Heart right ventricle (tissue), 16 donors: Measurements from ENCODE around the gene LRFN4. TPM values are rescaled to one million over a fixed set of nuclear protein-coding genes. Genes with fewer than 3 reads are reported as not detected.

Experiments
- ATAC-seq, 8 donors: fragments of 200-7000 bp; cut with Tn5 transposase; one replicate each; pipeline ENCODE4 v1.9.1; 2020; ENCODE audit warnings: mild to moderate bottlenecking in 8 of 8, moderate library complexity in 8 of 8, moderate number of reproducible peaks in 1 of 8
- DNase-seq, 2 donors: peaks; one replicate each; pipeline ENCODE4 v3.0.0-alpha.2; 2020
- H3K27ac ChIP-seq, 10 donors: fragments of 200-600 bp; sonication (generic) in 2 of 10; one replicate each; pipeline versions ENCODE4 v1.5.0 to v1.8.0; 2020 to 2022; ENCODE audit warnings: mild to moderate bottlenecking in 3 of 10
- H3K27me3 ChIP-seq, 7 donors: fragments of 200-600 bp; one replicate each; pipeline ENCODE4 v1.8.0; 2021 to 2022; ENCODE audit warnings: mild to moderate bottlenecking in 2 of 7
- H3K36me3 ChIP-seq, 9 donors: fragments of 200-600 bp; sonication (generic) in 1 of 9; one replicate each; pipeline versions ENCODE4 v1.5.0 to v1.8.0; 2020 to 2022; ENCODE audit warnings: mild to moderate bottlenecking in 2 of 9
- H3K4me1 ChIP-seq, 9 donors: fragments of 200-600 bp; sonication (generic) in 1 of 9; one replicate each; pipeline versions ENCODE4 v1.5.0 to v1.8.0; 2020 to 2022; ENCODE audit warnings: mild to moderate bottlenecking in 4 of 9
- H3K4me3 ChIP-seq, 10 donors: fragments of 200-600 bp; sonication (generic) in 2 of 10; one replicate each; pipeline versions ENCODE4 v1.5.0 to v1.8.0; 2020 to 2022; ENCODE audit warnings: mild to moderate bottlenecking in 7 of 10, moderate library complexity in 2 of 10
- H3K9me3 ChIP-seq, 11 donors: fragments of 200-600 bp in 10 of 11; sonication (generic) in 2 of 11; one replicate each; pipeline versions ENCODE4 v1.5.0 to v1.8.0; 2013 to 2022; ENCODE audit warnings: mild to moderate bottlenecking in 2 of 11, control low read depth in 1 of 11, moderate library complexity in 1 of 11
- CTCF ChIP-seq, 9 donors: fragments of 200-600 bp; sonication (generic) in 2 of 9; IDR thresholded peaks; one replicate each; pipeline versions ENCODE4 v1.5.0 to v1.8.0; 2021 to 2022; ENCODE audit warnings: antibody characterized with exemption in 9 of 9, mild to moderate bottlenecking in 5 of 9, moderate library complexity in 1 of 9
- WGBS, 2 donors: extraction: QIAGEN DNeasy Blood & Tissue Kit; methylation state at CpG; one replicate each; pipeline ENCODE4 v1.1.7; 2013; ENCODE audit warnings: inconsistent platforms in 1 of 2; 5-methylcytosine and 5-hydroxymethylcytosine counted together
- intact Hi-C, 10 donors: fragments of 100-400 bp; cut with DNase I; formaldehyde crosslinking; loops; one replicate each; pipeline versions ENCODE4 v1.11.1 to v1.14.2; 2022
- polyA plus RNA-seq, 2 donors: library from polyadenylated mRNA; stranded (reverse); fragments of 200-250 nt; gene quantifications; one replicate each; pipeline ENCODE4 v1.2.3, GENCODE V29; 2013
- total RNA-seq, 10 donors: library from RNA; stranded (reverse); fragmentation: NEBNext Ultra II Directional in 3 of 10; extraction: Animal tissue kit (Norgen Biotek cat#: 25700) in 3 of 10; gene quantifications; one replicate each; pipeline versions ENCODE4 v1.2.1 to v1.2.4, GENCODE V29; 2021 to 2023
- donor health status: Arrhythmogenic right ventricular cardiomyopathy.
- donor health status: ischemic (EF 13 %, LVEDD 7.1; RV severe dilation, severe dysfunction).
- donor health status: healthy with polysubstance abuse.
- donor health status: DM: no; HTN: yes; CAD: no.
- donor health status: DM: no; HTN: no; CAD: no.
- donor health status: ischemic (EF 25% LVEDD 6.9; RV normal size, moderate dysfunction).
- donor health status: ischemic (EF 25% LVEDD 5.7; RV mildly dilated, moderate dysfunction).
- donor health status: healthy.
- donor health status: DM: yes; HTN: yes; CAD: no.
- donor health status: Ischemic cardiomyopathy.
- donor health status: ischemic (EF 35%, LVEDD 5.7; RV mildly dilated, moderate dysfunction).
- donor health status: nonischemic (EF 11% LVEDD 7.7; RV severe dilation, severe dysfunction).
- donor health status: DM: yes; HTN: yes; CAD: no.
- donor health status: PGD.
- donor health status: ischemic (EF 29% LVEDD 5.4; RV normal size, mild dysfunction).
- donor health status: nonischemic (EF 23%, LVEDD 6.1; RV moderate dilation, normal function).

Gene LRFN4
- total and polyA plus RNA-seq, 12 donors: 9.1 to 33.1 (median 13.9) TPM

- Histone ChIP-seq H3K4me3 (no peak overlapping the region), H3K36me3 (peaks cover 0 to 16% (median 0%) of the 10 kb centered on the region in 9 donors), H3K9me3 (no peaks in the 10 kb centered on the region), H3K27me3 (no peaks in the 10 kb centered on the region), H3K27ac (no peak overlapping the region), H3K4me1 (peaks cover 0 to 7% (median 0%) of the 10 kb centered on the region in 9 donors)
- no peak for ATAC-seq
- intact Hi-C loops: no loop called here
- TF ChIP-seq CTCF (IDR thresholded peaks at IDR 0.05): no peak
- no peak for DNase-seq
- WGBS, 2 donors: 92 to 96% methylated on average over 9 of the region's 9 CpGs
Observed at GRCh38 chr11:66869567-66869870, 12.7 kb downstream of the LRFN4 start.

GRCh38 chr11:66870131-66870530, 13.3 kb downstream of the LRFN4 start:
- no peak overlapping the region for H3K27ac ChIP-seq
- WGBS, 2 donors: 97 to 98% methylated on average over 16 of the region's 16 CpGs
- ATAC-seq (no peak), DNase-seq (no peak)
- no peaks in the 10 kb centered on the region for H3K27me3 ChIP-seq
- no peak for TF ChIP-seq CTCF (IDR thresholded peaks at IDR 0.05)
- intact Hi-C loops: no loop called here
- H3K36me3 ChIP-seq: peaks cover 0 to 16% (median 0%) of the 10 kb centered on the region in 9 donors
- H3K4me3 ChIP-seq: no peak overlapping the region
- peaks cover 0 to 7% (median 0%) of the 10 kb centered on the region in 9 donors for H3K4me1 ChIP-seq
- no peaks in the 10 kb centered on the region for H3K9me3 ChIP-seq

- Histone ChIP-seq H3K9me3 (no peaks in the 10 kb centered on the region), H3K4me3 (no peak overlapping the region), H3K27ac (no peak overlapping the region), H3K27me3 (no peaks in the 10 kb centered on the region), H3K4me1 (peaks cover 0 to 7% (median 0%) of the 10 kb centered on the region in 9 donors), H3K36me3 (peaks cover 0 to 16% (median 0%) of the 10 kb centered on the region in 9 donors)
- DNase-seq: no peak
- 93 to 95% methylated on average over 39 of the region's 39 CpGs for WGBS, 2 donors
- no peak for ATAC-seq
- intact Hi-C loops: no loop called here
- TF ChIP-seq CTCF (IDR thresholded peaks at IDR 0.05): no peak
Observed at GRCh38 chr11:66870616-66871520, 14.0 kb downstream of the LRFN4 start.

GRCh38 chr11:66871521-66871901, 14.6 kb downstream of the LRFN4 start:
- Histone ChIP-seq H3K4me3 (no peak overlapping the region), H3K27ac (no peak overlapping the region), H3K36me3 (peaks cover 0 to 16% (median 0%) of the 10 kb centered on the region in 9 donors), H3K4me1 (peaks cover 0 to 7% (median 0%) of the 10 kb centered on the region in 9 donors), H3K9me3 (no peaks in the 10 kb centered on the region), H3K27me3 (no peaks in the 10 kb centered on the region)
- WGBS, 2 donors: 94 to 96% methylated on average over 18 of the region's 18 CpGs
- no peak for ATAC-seq
- DNase-seq: no peak
- TF ChIP-seq CTCF (IDR thresholded peaks at IDR 0.05): no peak
- intact Hi-C loops: no loop called here
